Keratinocyte (primary cell): ENCODE data around the gene SPATA31D3. TPM values are rescaled to one million over a fixed set of nuclear protein-coding genes. Genes with fewer than 3 reads are reported as not detected.

Experiments used
- DNase-seq: peaks from one replicate; pipeline ENCODE4 v3.0.0-alpha.2; 2011; ENCODE audit warnings: low read depth, missing footprints, low spot score
- FAIRE-seq: peaks from 2 replicates; lab custom pipeline; 2011; peaks lifted over from hg19 to GRCh38; lab: Jason Lieb, UNC
- H2AFZ ChIP-seq: 2 replicates; pipeline ENCODE4 v1.6.0; 2012; ENCODE audit warnings: low read length, control low read depth, inconsistent platforms; ENCODE audit not compliant: control insufficient read depth
- H3K27ac ChIP-seq: 2 replicates; pipeline ENCODE4 v1.5.1; 2011; ENCODE audit warnings: low read length; ENCODE audit not compliant: control insufficient read depth, insufficient read depth
- H3K27me3 ChIP-seq: 3 replicates; pipeline ENCODE4 v1.6.0; 2011; ENCODE audit warnings: low read length; ENCODE audit not compliant: control insufficient read depth, insufficient read depth; ENCODE audit errors: extremely low read depth
- H3K36me3 ChIP-seq, 2 experiments: 2 replicates in 1 of 2; 3 replicates in 1 of 2; pipeline ENCODE4 v1.5.1; 2011; ENCODE audit warnings: low read length in 2 of 2, mild to moderate bottlenecking in 1 of 2; ENCODE audit not compliant: control insufficient read depth in 2 of 2, insufficient read depth in 2 of 2; ENCODE audit errors: extremely low read depth in 1 of 2
- H3K4me1 ChIP-seq: 3 replicates; pipeline ENCODE4 v1.5.1; 2011; ENCODE audit warnings: low read length; ENCODE audit not compliant: control insufficient read depth, insufficient read depth; ENCODE audit errors: extremely low read depth
- H3K4me2 ChIP-seq: 3 replicates; pipeline ENCODE4 v1.6.0; 2011; ENCODE audit warnings: low read depth, low read length; ENCODE audit not compliant: control insufficient read depth, insufficient read depth; ENCODE audit errors: extremely low read depth
- H3K4me3 ChIP-seq, 3 experiments: fragments of 200-600 bp in 1 of 3; sonication (generic) in 1 of 3; 2 replicates in 2 of 3; 3 replicates in 1 of 3; pipeline ENCODE4 v1.5.1; 2011 to 2016; ENCODE audit warnings: low read length in 3 of 3, mild to moderate bottlenecking in 3 of 3, control low read depth in 2 of 3, inconsistent platforms in 1 of 3, low read depth in 1 of 3, mixed read lengths in 1 of 3, mixed run types in 1 of 3, moderate library complexity in 1 of 3; ENCODE audit not compliant: control insufficient read depth in 2 of 3, insufficient read depth in 2 of 3; ENCODE audit errors: extremely low read depth in 1 of 3
- H3K79me2 ChIP-seq: 2 replicates; pipeline ENCODE4 v1.6.0; 2012; ENCODE audit warnings: low read length; ENCODE audit not compliant: control insufficient read depth, insufficient read depth
- H3K9ac ChIP-seq: 3 replicates; pipeline ENCODE4 v1.6.0; 2011; ENCODE audit warnings: low read length; ENCODE audit not compliant: control insufficient read depth, insufficient read depth; ENCODE audit errors: extremely low read depth
- H3K9me1 ChIP-seq: 3 replicates; pipeline ENCODE4 v1.6.0; 2011; ENCODE audit warnings: low read length; ENCODE audit not compliant: control insufficient read depth, insufficient read depth; ENCODE audit errors: extremely low read depth
- H3K9me3 ChIP-seq: 2 replicates; pipeline ENCODE4 v1.5.1; 2012; ENCODE audit warnings: low read depth, low read length; ENCODE audit not compliant: control insufficient read depth
- H4K20me1 ChIP-seq: 3 replicates; pipeline ENCODE4 v1.6.0; 2011; ENCODE audit warnings: low read length; ENCODE audit not compliant: control insufficient read depth, insufficient read depth; ENCODE audit errors: extremely low read depth
- CTCF ChIP-seq, 3 experiments: IDR thresholded peaks in 1 of 3; conservative IDR thresholded peaks in 1 of 3; optimal IDR thresholded peaks in 1 of 3; 2 replicates in 2 of 3; 3 replicates in 1 of 3; pipeline versions ENCODE3 to v1.5.1; 2011; ENCODE audit warnings: low read length in 3 of 3, mild to moderate bottlenecking in 3 of 3, moderate library complexity in 2 of 3, control low read depth in 1 of 3, inconsistent platforms in 1 of 3; ENCODE audit not compliant: insufficient read depth in 2 of 3; ENCODE audit errors: extremely low read depth in 1 of 3
- EZH2 ChIP-seq: IDR thresholded peaks from one replicate; pipeline ENCODE4 v1.6.1; 2012; ENCODE audit warnings: inconsistent platforms, mild to moderate bottlenecking, low read length, moderate library complexity
- dilution Hi-C: fragments of 300-500 bp; cut with MboI; formaldehyde crosslinking; loops from one replicate; pipeline ENCODE4 v1.7.0; 2020; ENCODE audit warnings: low sequenced_read_pairs; ENCODE audit not compliant: extremely low pct_ligation_motif_present
- polyA plus RNA-seq, 5 experiments: library from polyadenylated mRNA; depleted of rRNA in 3 of 5; stranded (reverse) in 3 of 5; stranded (forward) in 1 of 5; unstranded in 1 of 5; fragments of >200 nt; gene quantifications; 1 replicate in 1 of 5; 2 replicates in 3 of 5; 3 replicates in 1 of 5; pipeline versions ENCODE4 v1.2.1 to v1.2.3, GENCODE V29; 2011 to 2012; ENCODE audit warnings: missing spikeins in 2 of 5, low read depth in 1 of 5, low replicate concordance in 1 of 5

Gene SPATA31D3
- polyA plus RNA-seq, 1 donor (not counting 4 experiments of a cell fraction or from before 2014, with no cell fraction given) = not detected

DNA sequence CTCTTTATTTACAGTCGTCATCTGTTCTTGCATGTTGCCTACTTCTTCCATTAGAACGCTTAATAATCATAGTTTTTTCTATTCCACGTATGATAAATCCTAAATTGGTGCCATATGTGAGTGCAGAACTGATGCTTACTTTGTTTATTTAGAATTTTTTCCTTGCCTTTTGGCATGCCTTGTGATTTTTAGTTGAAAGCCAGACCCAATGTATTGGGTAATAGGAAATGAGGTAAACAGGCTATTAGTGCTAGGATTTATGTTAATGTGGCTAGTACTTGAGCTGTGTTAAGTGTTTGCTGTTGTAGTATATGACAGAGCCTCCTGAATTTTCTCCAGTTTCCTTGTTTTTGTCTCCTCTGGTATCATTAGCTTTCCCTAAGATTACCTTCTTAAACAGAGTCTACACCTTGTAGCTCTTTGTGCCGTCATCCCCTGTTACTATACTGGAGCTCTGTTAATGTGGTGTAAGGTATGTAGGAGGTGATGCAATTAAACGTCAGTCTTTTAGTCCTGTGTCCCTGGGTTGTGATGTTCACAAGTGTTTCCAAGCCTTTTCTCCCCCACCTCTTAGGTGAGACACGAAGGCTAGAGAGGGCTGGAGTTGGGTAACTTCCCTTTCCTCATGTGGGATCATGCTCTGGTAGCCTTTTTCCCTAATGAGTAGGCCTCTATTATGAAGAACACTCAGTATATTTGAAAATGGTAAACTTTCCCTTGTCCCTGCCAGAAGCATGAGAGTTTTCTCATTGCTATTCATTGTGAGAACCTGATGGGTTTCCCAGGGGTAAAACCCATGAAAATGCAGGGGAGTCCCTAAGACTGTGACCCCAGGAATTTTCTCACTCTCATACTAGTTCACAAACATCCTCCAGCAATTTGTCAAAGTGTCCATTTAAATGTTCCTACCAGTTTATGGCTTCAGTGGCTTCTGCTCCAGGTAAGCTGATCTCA lies 21.2 kb downstream of the SPATA31D3 start:
- H3K27ac ChIP-seq = no peak overlapping the region
- TF ChIP-seq EZH2 = no peak
- no peak for TF ChIP-seq CTCF (optimal IDR thresholded peaks at IDR 0.05 in 1 of 3, IDR thresholded peaks at IDR 0.05 in 1 of 3, conservative IDR thresholded peaks at IDR 0.05 in 1 of 3; ENCODE audit: extremely low read depth in 1 of 3, insufficient read depth in 2 of 3, low read length in 3 of 3)
- no peak overlapping the region for H3K4me3 ChIP-seq
- no peak overlapping the region for H3K9ac ChIP-seq
- DNase-seq (no peak), FAIRE-seq (no peak)
- no peak overlapping the region for H2AFZ ChIP-seq
- dilution Hi-C loops = no loop called here
- no peak overlapping the region for H3K4me2 ChIP-seq
- H3K36me3 ChIP-seq = no peaks in the 10 kb centered on the region
- H3K9me1 ChIP-seq = no peaks in the 10 kb centered on the region
- H3K27me3 ChIP-seq = no peaks in the 10 kb centered on the region
- H3K9me3 ChIP-seq = no peaks in the 10 kb centered on the region
- no peaks in the 10 kb centered on the region for H3K79me2 ChIP-seq
- no peaks in the 10 kb centered on the region for H3K4me1 ChIP-seq
- no peaks in the 10 kb centered on the region for H4K20me1 ChIP-seq

DNA sequence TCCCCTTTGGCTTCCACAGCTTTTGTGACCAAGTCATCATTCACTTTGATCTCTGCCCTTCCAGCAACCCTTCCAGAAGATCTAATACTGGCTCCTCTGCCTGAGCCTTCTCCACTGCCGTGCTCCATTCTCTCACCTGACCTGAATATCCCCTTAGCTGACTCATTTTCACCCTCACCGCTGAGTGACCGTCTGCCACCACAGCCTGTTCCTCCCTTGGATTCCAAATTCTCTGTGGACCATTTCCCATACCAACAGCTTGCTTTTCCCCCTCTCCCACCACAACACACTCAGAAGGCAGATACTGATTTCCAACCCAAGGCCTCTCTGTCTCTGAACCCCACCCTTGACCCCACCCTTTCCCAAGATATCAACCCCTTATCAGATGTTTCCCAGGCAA lies 24.7 kb downstream of the SPATA31D3 start:
- Histone ChIP-seq H3K4me3 (no peak overlapping the region), H3K9me3 (no peaks in the 10 kb centered on the region), H3K36me3 (no peaks in the 10 kb centered on the region), H3K4me1 (no peaks in the 10 kb centered on the region), H3K27ac (no peak overlapping the region), H3K9ac (no peak overlapping the region), H3K79me2 (no peaks in the 10 kb centered on the region), H2AFZ (no peak overlapping the region), H3K27me3 (no peaks in the 10 kb centered on the region), H4K20me1 (no peaks in the 10 kb centered on the region), H3K9me1 (no peaks in the 10 kb centered on the region), H3K4me2 (no peak overlapping the region)
- TF ChIP-seq CTCF (optimal IDR thresholded peaks at IDR 0.05 in 1 of 3, IDR thresholded peaks at IDR 0.05 in 1 of 3, conservative IDR thresholded peaks at IDR 0.05 in 1 of 3; ENCODE audit: extremely low read depth in 1 of 3, insufficient read depth in 2 of 3, low read length in 3 of 3) (no peak), EZH2 (no peak)
- DNase-seq (no peak), FAIRE-seq (no peak)
- dilution Hi-C loops = no loop called here
